Neural cell (in vitro differentiated cells): ENCODE results near the gene SFMBT2. TPM values are rescaled to one million over a fixed set of nuclear protein-coding genes. Genes with fewer than 3 reads are reported as not detected.

Experiments used
- H2AFZ ChIP-seq: fragments of 200-600, 300-800 bp; sonication (generic), shearing (Covaris generic); 2 replicates; pipeline ENCODE4 v1.6.0; 2014; ENCODE audit warnings: low read depth, mild to moderate bottlenecking, antibody characterized with exemption, low read length, moderate library complexity
- H3F3A ChIP-seq: fragments of 200-600 bp; shearing (Covaris generic); 2 replicates; pipeline ENCODE4 v1.6.1; 2016; ENCODE audit warnings: mild to moderate bottlenecking, moderate library complexity, mixed read lengths, antibody characterized with exemption, low read length; ENCODE audit not compliant: insufficient read depth, poor library complexity, severe bottlenecking
- H3K27ac ChIP-seq: fragments of 200-600, 300-800 bp; sonication (generic), shearing (Covaris generic); 2 replicates; pipeline ENCODE4 v1.5.1; 2014; ENCODE audit warnings: mild to moderate bottlenecking, low read length, moderate library complexity
- H3K27me3 ChIP-seq: fragments of 300-800, 200-600 bp; sonication (generic), shearing (Covaris generic); 2 replicates; pipeline ENCODE4 v1.6.0; 2014; ENCODE audit warnings: mild to moderate bottlenecking, low read depth, low read length, moderate library complexity; ENCODE audit not compliant: insufficient read depth
- H3K36me3 ChIP-seq: fragments of 300-800, 200-600 bp; sonication (generic), shearing (Covaris generic); 2 replicates; pipeline ENCODE4 v1.5.1; 2014; ENCODE audit warnings: mild to moderate bottlenecking, antibody characterized with exemption, low read length, moderate library complexity; ENCODE audit not compliant: insufficient read depth
- H3K4me2 ChIP-seq: fragments of 300-800, 200-600 bp; sonication (generic), shearing (Covaris generic); 2 replicates; pipeline ENCODE4 v1.6.0; 2014; ENCODE audit warnings: mild to moderate bottlenecking, low read length
- H3K4me3 ChIP-seq: fragments of 300-800, 200-600 bp; sonication (generic), shearing (Covaris generic); 2 replicates; pipeline ENCODE4 v1.5.1; 2014; ENCODE audit warnings: mild to moderate bottlenecking, low read length, moderate library complexity
- H3K79me2 ChIP-seq: fragments of 200-600 bp; shearing (Covaris generic); replicated peaks from 2 replicates; pipeline ENCODE4 v1.6.0; 2014; ENCODE audit warnings: mild to moderate bottlenecking, low read length, moderate library complexity; ENCODE audit not compliant: insufficient read depth
- H3K9ac ChIP-seq: fragments of 300-800, 200-600 bp; sonication (generic), shearing (Covaris generic); 2 replicates; pipeline ENCODE4 v1.6.1; 2016; ENCODE audit warnings: mild to moderate bottlenecking, low read length, mixed read lengths
- H3K9me2 ChIP-seq: fragments of 200-600 bp; shearing (Covaris generic); 2 replicates; pipeline ENCODE4 v1.6.1; 2016; ENCODE audit warnings: mild to moderate bottlenecking, low read length, mixed read lengths; ENCODE audit not compliant: insufficient read depth
- H3K9me3 ChIP-seq: fragments of 200-600, 300-800 bp; sonication (generic), shearing (Covaris generic); 2 replicates; pipeline ENCODE4 v1.6.1; 2016; ENCODE audit warnings: mild to moderate bottlenecking, mixed run types, low read length, moderate library complexity, mixed read lengths
- H4K20me1 ChIP-seq: fragments of 200-600 bp; shearing (Covaris generic); 2 replicates; pipeline ENCODE4 v1.6.1; 2016; ENCODE audit warnings: mild to moderate bottlenecking, mixed run types; ENCODE audit not compliant: insufficient read depth
- CTCF ChIP-seq: fragments of 450-650 bp; IDR thresholded peaks from 2 replicates; pipeline ENCODE4 v1.5.1; 2014; ENCODE audit warnings: antibody characterized with exemption, mild to moderate bottlenecking, moderate library complexity; ENCODE audit not compliant: poor library complexity, severe bottlenecking
- EP300 ChIP-seq: fragments of 450-650 bp; conservative IDR thresholded peaks from 2 replicates; pipeline ENCODE4 v1.6.1; 2014; ENCODE audit warnings: antibody characterized with exemption, mild to moderate bottlenecking, moderate library complexity; ENCODE audit not compliant: poor library complexity, severe bottlenecking
- EZH2 ChIP-seq: fragments of 200-600, 300-800 bp; shearing (Covaris generic), sonication (generic); IDR thresholded peaks from 2 replicates; pipeline ENCODE4 v1.6.1; 2014; ENCODE audit warnings: antibody characterized with exemption, low read length, borderline replicate concordance, mild to moderate bottlenecking; ENCODE audit not compliant: insufficient read depth, poor library complexity, severe bottlenecking
- MXI1 ChIP-seq: fragments of 450-650 bp; conservative IDR thresholded peaks from 2 replicates; pipeline ENCODE4 v1.6.1; 2014; ENCODE audit warnings: antibody characterized with exemption, mild to moderate bottlenecking; ENCODE audit not compliant: poor library complexity, severe bottlenecking
- POLR2AphosphoS5 ChIP-seq: IDR thresholded peaks from 2 replicates; pipeline ENCODE4 v1.6.1; 2012
- RAD21 ChIP-seq: fragments of 450-650 bp; conservative IDR thresholded peaks from 2 replicates; pipeline ENCODE4 v1.6.1; 2014; ENCODE audit warnings: antibody characterized with exemption, mild to moderate bottlenecking, moderate library complexity
- SMC3 ChIP-seq: fragments of 450-650 bp; conservative IDR thresholded peaks from 2 replicates; pipeline ENCODE4 v1.6.1; 2014; ENCODE audit warnings: antibody characterized with exemption, mild to moderate bottlenecking, moderate library complexity; ENCODE audit not compliant: poor library complexity
- TAF1 ChIP-seq: IDR thresholded peaks from 2 replicates; pipeline ENCODE4 v1.6.1; 2012; ENCODE audit warnings: low read depth
- polyA plus RNA-seq: library from polyadenylated mRNA; depleted of rRNA; stranded (reverse); fragments of >200 nt; gene quantifications from 2 replicates; pipeline ENCODE4 v1.2.3, GENCODE V29; 2014
- TF ChIP-seq, protein P1 (sequence below): IDR thresholded peaks from 2 replicates; pipeline ENCODE4 v1.6.1; 2012; ENCODE audit warnings: borderline replicate concordance

The SFMBT2 gene
- polyA plus RNA-seq, 1 donor from 2014 or later, result 1.3 TPM

DNA sequence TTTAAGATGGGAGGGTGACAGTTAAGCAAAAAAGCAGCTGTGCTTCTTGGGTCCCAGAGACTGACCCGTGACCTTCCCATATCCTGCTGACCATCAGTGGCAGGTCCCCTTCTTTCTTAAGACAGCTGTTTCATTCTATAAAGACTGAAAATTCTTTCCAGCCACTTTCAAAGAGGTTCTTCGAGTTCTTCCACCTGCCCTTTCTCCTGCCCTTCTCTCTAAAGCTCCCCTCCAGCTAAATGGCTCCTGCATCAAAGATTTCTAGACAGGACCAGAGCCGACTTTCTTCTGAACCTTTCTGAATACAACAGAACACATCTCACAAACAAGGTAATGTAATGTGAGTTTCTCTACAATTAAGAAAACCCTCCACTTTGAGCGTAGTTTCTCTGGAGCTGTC is 180.8 kb downstream of the SFMBT2 start:
- Histone ChIP-seq H3K9me2 (no peaks in the 10 kb centered on the region), H3K4me3 (no peak overlapping the region)
- no peak for TF ChIP-seq TAF1
- TF ChIP-seq MXI1, result no peak
- TF ChIP-seq SMC3, result no peak
- TF ChIP-seq EZH2, result no peak
- no peak for TF ChIP-seq POLR2AphosphoS5
- TF ChIP-seq, protein P1, sequence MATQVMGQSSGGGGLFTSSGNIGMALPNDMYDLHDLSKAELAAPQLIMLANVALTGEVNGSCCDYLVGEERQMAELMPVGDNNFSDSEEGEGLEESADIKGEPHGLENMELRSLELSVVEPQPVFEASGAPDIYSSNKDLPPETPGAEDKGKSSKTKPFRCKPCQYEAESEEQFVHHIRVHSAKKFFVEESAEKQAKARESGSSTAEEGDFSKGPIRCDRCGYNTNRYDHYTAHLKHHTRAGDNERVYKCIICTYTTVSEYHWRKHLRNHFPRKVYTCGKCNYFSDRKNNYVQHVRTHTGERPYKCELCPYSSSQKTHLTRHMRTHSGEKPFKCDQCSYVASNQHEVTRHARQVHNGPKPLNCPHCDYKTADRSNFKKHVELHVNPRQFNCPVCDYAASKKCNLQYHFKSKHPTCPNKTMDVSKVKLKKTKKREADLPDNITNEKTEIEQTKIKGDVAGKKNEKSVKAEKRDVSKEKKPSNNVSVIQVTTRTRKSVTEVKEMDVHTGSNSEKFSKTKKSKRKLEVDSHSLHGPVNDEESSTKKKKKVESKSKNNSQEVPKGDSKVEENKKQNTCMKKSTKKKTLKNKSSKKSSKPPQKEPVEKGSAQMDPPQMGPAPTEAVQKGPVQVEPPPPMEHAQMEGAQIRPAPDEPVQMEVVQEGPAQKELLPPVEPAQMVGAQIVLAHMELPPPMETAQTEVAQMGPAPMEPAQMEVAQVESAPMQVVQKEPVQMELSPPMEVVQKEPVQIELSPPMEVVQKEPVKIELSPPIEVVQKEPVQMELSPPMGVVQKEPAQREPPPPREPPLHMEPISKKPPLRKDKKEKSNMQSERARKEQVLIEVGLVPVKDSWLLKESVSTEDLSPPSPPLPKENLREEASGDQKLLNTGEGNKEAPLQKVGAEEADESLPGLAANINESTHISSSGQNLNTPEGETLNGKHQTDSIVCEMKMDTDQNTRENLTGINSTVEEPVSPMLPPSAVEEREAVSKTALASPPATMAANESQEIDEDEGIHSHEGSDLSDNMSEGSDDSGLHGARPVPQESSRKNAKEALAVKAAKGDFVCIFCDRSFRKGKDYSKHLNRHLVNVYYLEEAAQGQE, result no peak
- no peak for TF ChIP-seq EP300
- TF ChIP-seq RAD21, result no peak

DNA sequence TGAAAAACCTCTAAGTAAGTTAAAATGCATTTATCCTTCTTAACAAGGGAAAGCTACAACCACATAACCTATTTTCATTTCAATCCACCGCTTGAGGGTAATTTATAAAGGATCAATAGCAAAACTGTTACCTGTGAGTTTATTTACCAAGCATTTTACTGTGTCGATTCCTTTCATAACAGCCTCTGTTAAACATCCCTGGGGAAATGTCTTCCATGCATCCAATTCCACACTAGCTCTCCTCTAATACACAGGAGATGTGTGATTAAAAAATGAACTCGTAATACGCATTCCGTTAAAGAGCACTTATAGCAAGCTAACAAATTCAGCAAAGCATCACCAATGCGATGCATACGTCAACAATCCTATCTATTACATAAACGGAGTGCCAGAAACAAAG is 185.7 kb downstream of the SFMBT2 start:
- H3F3A ChIP-seq, result no peaks in the 10 kb centered on the region
- peaks cover 7% of the 10 kb centered on the region for H3K9me3 ChIP-seq
- no peak for TF ChIP-seq POLR2AphosphoS5
- TF ChIP-seq, protein P1, result no peak
- no peak for TF ChIP-seq SMC3
- no peak for TF ChIP-seq TAF1
- TF ChIP-seq CTCF, result no peak
- no peak for TF ChIP-seq RAD21
- TF ChIP-seq EP300, result no peak
- TF ChIP-seq EZH2, result no peak
- no peak for TF ChIP-seq MXI1
- no peak overlapping the region for H3K4me2 ChIP-seq
- H3K9me2 ChIP-seq, result no peaks in the 10 kb centered on the region
- no peak overlapping the region for H3K9ac ChIP-seq
- H4K20me1 ChIP-seq, result no peaks in the 10 kb centered on the region
- no peak overlapping the region for H2AFZ ChIP-seq
- H3K27ac ChIP-seq, result no peak overlapping the region
- H3K4me3 ChIP-seq, result no peak overlapping the region
- H3K27me3 ChIP-seq, result no peaks in the 10 kb centered on the region
- no peaks in the 10 kb centered on the region for H3K36me3 ChIP-seq
- no peaks in the 10 kb centered on the region for H3K79me2 ChIP-seq

More for the DNA sequence above, 180.8 kb downstream of the SFMBT2 start:
- Histone ChIP-seq H3K27me3 (no peaks in the 10 kb centered on the region), H3F3A (no peaks in the 10 kb centered on the region), H3K9me3 (no peaks in the 10 kb centered on the region), H3K27ac (no peak overlapping the region), H3K79me2 (no peaks in the 10 kb centered on the region), H3K36me3 (no peaks in the 10 kb centered on the region), H3K9ac (no peak overlapping the region), H3K4me2 (no peak overlapping the region), H4K20me1 (no peaks in the 10 kb centered on the region), H2AFZ (no peak overlapping the region)
